Measurements from ENCODE around the gene PRSS27. TPM values are rescaled to one million over a fixed set of nuclear protein-coding genes. Genes with fewer than 3 reads are reported as not detected.

PRSS27 gene
- 0.30 TPM for total RNA-seq
- long read RNA-seq = 0 reads

GRCh38 chr16:2720064-2720457 lies at the start of gene PRSS27:
Gene PRSS27, minus strand, starts transcription at chr16:2720224. Its CDS starts 64 bp downstream, at chr16:2720160.
- DNase-seq (no peak), ATAC-seq (ENCODE audit: poor library complexity) (no peak)
- intact Hi-C loops (cut with DNase I) = no loop called here

- intact Hi-C loops (cut with DNase I) = no loop called here
- peak; percentile 28 for DNase-seq
- peak; percentile 29 for ATAC-seq (ENCODE audit: poor library complexity)
Measured at GRCh38 chr16:2769675-2770056, 49.6 kb upstream of the PRSS27 start.

GRCh38 chr16:2769100-2769529 lies 49.1 kb upstream of the PRSS27 start:
- DNase-seq = peak; percentile 41
- intact Hi-C loops (cut with DNase I) = no loop called here

GRCh38 chr16:2768403-2769089 lies 48.5 kb upstream of the PRSS27 start:
- intact Hi-C loops (cut with DNase I) = no loop called here
- ATAC-seq (ENCODE audit: poor library complexity) (no peak), DNase-seq (peak; percentile 46)

More at GRCh38 chr16:2769100-2769529, 49.1 kb upstream of the PRSS27 start:
- no peak for ATAC-seq (ENCODE audit: poor library complexity)

- intact Hi-C loops (cut with DNase I) = no loop called here
- DNase-seq (peak; percentile 20), ATAC-seq (ENCODE audit: poor library complexity) (no peak)
Measured at GRCh38 chr16:2767891-2768290, 47.9 kb upstream of the PRSS27 start.

GRCh38 chr16:2767140-2767731 lies 47.2 kb upstream of the PRSS27 start:
- ATAC-seq (ENCODE audit: poor library complexity) (no peak), DNase-seq (peak; percentile 38)
- intact Hi-C loops (cut with DNase I) = no loop called here

- intact Hi-C loops (cut with DNase I) = no loop called here
- DNase-seq (peak; percentile 34), ATAC-seq (ENCODE audit: poor library complexity) (no peak)
Measured at GRCh38 chr16:2766430-2767139, 46.6 kb upstream of the PRSS27 start.

- intact Hi-C loops (cut with DNase I) = no loop called here
- ATAC-seq (ENCODE audit: poor library complexity) (no peak), DNase-seq (peak; percentile 42)
Measured at GRCh38 chr16:2765462-2766404, 45.7 kb upstream of the PRSS27 start.

GRCh38 chr16:2764718-2765117 lies 44.7 kb upstream of the PRSS27 start:
- intact Hi-C loops (cut with DNase I) = no loop called here
- DNase-seq = no peak
- ATAC-seq (ENCODE audit: poor library complexity) = no peak

- ATAC-seq (ENCODE audit: poor library complexity) = no peak
- no peak for DNase-seq
- intact Hi-C loops (cut with DNase I) = no loop called here
Measured at GRCh38 chr16:2763173-2763572, 43.1 kb upstream of the PRSS27 start.

GRCh38 chr16:2762711-2763110 lies 42.7 kb upstream of the PRSS27 start:
- ATAC-seq (ENCODE audit: poor library complexity) (no peak), DNase-seq (peak; percentile 27)
- intact Hi-C loops (cut with DNase I) = no loop called here

GRCh38 chr16:2761886-2762583 lies 42.0 kb upstream of the PRSS27 start:
- intact Hi-C loops (cut with DNase I) = no loop called here
- ATAC-seq (ENCODE audit: poor library complexity) (no peak), DNase-seq (peak; percentile 33)

GRCh38 chr16:2761472-2761871 lies 41.4 kb upstream of the PRSS27 start:
- ATAC-seq (ENCODE audit: poor library complexity) (no peak), DNase-seq (peak; percentile 2)
- intact Hi-C loops (cut with DNase I) = no loop called here

GRCh38 chr16:2757344-2757743 lies 37.3 kb upstream of the PRSS27 start:
- peak; percentile 30 for DNase-seq
- intact Hi-C loops (cut with DNase I) = no loop called here

GRCh38 chr16:2756288-2757015 lies 36.4 kb upstream of the PRSS27 start:
- intact Hi-C loops (cut with DNase I) = no loop called here
- DNase-seq (peak; percentile 33), ATAC-seq (ENCODE audit: poor library complexity) (no peak)

More at GRCh38 chr16:2757344-2757743, 37.3 kb upstream of the PRSS27 start:
- no peak for ATAC-seq (ENCODE audit: poor library complexity)

- ATAC-seq (ENCODE audit: poor library complexity) (no peak), DNase-seq (no peak)
- intact Hi-C loops (cut with DNase I) = no loop called here
Measured at GRCh38 chr16:2755158-2755557, 35.1 kb upstream of the PRSS27 start.

- intact Hi-C loops (cut with DNase I) = no loop called here
- DNase-seq (peak; percentile 22), ATAC-seq (ENCODE audit: poor library complexity) (no peak)
Measured at GRCh38 chr16:2753733-2754020, 33.7 kb upstream of the PRSS27 start.

Data from Right ventricle myocardium superior (tissue), 1 donor.